ENCODE results near the gene GGTA1.
"Not testable (repeated sequence)": the region's sequence is repeated elsewhere in the genome, so short reads cannot be mapped to it uniquely, and the experiment has no call there.

GGTA1 gene

GRCh38 chr9:121499427-121500164, at the start of gene GGTA1:
Gene GGTA1 (minus strand): TSS chr9:121499844. CDS start chr9:121467922, 31,922 bp downstream.
- DNase-seq, result peak; percentile 68

DNA sequence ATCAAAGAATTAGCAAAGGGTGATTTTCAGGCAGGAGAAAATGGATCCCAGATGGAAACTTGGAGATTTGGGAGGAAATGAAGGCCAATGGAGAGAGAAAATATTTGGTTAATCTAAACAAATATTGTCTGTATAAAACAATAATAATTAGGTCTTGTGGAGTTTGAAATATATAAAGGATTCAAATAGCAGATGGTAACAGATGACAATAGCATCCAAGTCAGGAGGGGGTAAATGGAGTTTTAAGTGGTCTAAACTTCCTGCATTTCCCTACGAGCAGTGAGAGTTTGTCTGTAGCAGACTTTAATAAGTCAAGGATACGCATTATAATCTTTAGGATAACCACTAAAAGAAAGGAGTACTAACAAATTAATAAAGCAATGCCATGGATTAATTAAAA, 49.0 kb upstream of the GGTA1 start:
- no peak for DNase-seq

GRCh38 chr9:121545875-121546423, 46.3 kb upstream of the GGTA1 start:
- DNase-seq, result peak; percentile 94

- DNase-seq, result no peak
Observed at GRCh38 chr9:121545150-121545874, 45.7 kb upstream of the GGTA1 start.

- no peak for DNase-seq
Observed at GRCh38 chr9:121542025-121542424, 42.4 kb upstream of the GGTA1 start.

- DNase-seq, result peak; percentile 49
Observed at GRCh38 chr9:121541256-121541655, 41.6 kb upstream of the GGTA1 start.

GRCh38 chr9:121538221-121538620, 38.6 kb upstream of the GGTA1 start:
- peak; percentile 55 for DNase-seq

- no peak for DNase-seq
Observed at GRCh38 chr9:121537283-121537682, 37.6 kb upstream of the GGTA1 start.

GRCh38 chr9:121532881-121533280, 33.2 kb upstream of the GGTA1 start:
- DNase-seq, result no peak

DNA sequence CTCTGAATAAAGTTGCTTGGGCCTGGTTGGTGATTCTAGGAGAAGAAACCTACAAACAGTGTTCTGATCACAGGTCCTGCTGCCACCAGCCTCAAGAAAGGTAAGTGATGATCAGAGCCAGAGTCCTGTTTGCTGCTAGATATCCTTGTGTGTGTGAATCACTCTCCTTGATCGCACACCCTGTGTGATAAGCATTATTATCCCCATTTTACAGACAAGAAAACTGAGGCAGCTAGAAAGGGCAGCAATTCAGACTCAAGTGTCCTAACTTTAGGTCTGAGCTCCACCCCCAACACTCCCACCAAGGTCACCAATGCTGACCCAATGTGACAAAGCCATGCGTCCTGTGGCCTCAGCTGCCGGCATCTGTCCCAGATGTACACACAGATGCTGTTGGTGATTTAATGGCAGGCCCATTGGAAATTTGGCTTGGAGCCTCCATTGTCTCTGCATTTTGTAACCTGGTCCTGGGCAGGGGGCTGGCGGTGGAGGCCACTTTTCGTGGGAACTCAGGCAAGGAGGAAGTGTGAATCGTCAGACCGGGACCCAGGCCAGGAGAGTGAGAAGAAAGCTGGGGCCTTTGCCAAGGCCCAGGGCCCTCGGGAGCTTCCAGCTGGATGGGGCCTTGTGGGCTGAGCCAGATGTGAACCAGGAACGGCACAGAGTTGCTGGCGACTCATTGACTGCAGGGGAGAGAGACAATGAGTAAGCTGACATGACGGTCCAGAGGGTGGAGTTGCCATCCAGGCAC, 29.8 kb upstream of the GGTA1 start:
- no peak for DNase-seq

GRCh38 chr9:121528642-121529041, 29.0 kb upstream of the GGTA1 start:
- DNase-seq, result no peak

DNA sequence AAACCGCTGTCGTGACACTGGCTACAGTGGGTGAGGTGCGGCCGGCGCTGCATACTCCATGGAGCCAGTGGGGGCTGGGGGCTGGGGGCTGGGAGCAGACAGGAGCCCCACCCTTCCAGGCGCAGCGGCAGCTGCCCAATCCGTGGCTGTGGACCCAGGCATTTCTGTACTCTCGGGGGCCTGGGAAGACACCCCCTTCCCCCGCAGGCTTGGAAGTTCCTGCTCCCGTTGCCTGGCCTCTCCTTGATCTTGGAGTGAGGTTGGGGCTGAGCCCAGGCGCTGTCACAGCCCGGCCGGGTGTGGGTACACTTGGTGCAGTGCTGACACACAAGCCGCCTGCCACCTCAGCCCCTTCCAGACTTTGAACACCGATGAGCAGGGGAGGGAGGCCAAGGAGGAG, 27.7 kb upstream of the GGTA1 start:
- DNase-seq, result no peak

DNA sequence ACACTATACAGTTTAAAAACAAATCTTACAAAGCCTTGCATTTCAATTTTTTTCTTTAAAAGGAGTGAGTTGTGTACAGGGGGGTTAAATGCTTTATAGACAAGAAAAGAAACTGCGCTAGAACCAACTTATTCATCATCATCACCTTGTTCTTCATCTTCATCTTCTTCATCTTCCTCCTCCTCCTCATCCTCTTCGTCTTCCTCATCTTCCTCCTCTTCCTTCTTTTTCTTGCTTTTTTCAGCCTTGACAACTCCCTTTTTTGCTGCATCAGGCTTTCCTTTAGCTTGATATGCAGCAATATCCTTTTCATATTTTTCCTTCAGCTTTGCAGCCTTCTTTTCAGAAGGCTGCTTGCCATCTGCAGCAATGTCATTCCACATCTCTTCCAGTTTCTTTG, 20.0 kb upstream of the GGTA1 start:
- not testable (repeated sequence) for DNase-seq

- no peak for DNase-seq
Observed at GRCh38 chr9:121518634-121519033, 19.0 kb upstream of the GGTA1 start.

GRCh38 chr9:121513166-121513565, 13.5 kb upstream of the GGTA1 start:
- peak; percentile 14 for DNase-seq

DNA sequence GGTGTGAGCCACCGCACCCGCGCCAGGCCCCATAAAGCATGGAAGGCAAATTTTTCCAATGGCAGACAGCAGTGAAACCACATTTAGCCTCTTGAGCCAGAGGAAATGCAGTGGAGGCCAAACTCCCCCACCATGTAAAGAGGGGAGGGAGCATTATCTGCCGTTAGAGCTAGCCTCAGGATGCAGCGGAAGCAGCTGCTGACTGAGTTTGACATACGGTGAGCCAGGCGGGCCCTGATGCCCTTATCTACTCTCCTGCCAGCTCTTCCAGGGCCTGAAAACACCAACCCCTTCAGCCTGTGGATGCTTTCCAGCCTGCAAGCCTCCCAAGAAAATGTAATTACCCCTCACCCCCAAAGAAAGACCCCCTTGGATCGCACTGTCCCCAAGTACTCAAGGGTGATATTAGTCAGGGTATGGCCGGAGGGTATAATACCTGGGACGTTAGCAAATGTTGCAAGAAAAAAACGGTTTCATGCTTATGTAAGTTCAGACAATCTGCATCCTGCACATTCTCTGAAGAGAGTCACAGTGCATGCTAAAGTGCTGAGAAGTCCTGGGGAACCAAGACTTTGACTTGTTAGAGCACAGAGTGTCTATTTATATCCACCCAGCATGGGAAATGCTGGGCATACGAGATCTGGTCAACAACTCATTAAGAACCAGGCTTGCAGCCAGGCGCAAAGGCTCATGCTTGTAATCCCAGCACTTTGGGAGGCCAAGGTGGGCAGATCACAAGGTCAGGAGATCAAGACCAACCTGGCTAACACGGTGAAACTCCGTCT, 11.3 kb upstream of the GGTA1 start:
- DNase-seq, result peak; percentile 91

DNA sequence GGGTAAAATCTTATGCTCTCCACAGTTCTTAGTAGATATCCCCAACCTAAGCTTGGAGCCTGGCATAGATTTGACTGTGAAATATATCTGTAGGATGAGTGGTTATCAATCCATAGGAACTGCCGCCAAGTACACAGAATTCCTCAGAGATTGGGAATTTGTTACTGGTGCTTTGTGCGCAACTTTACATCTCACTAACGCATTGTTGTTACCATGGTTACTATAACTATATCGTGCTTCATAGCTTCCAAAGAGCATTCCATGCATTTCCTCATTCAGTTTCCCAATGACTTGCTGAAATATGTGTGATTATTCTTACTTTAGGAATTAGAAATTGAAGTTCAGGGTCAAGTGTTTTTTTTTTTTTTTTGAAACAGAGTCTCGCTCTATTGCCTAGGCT, 9.5 kb upstream of the GGTA1 start:
- no peak for DNase-seq

- no peak for DNase-seq
Observed at GRCh38 chr9:121508415-121508814, 8.8 kb upstream of the GGTA1 start.

- no peak for DNase-seq
Observed at GRCh38 chr9:121505903-121506735, 6.5 kb upstream of the GGTA1 start.

DNA sequence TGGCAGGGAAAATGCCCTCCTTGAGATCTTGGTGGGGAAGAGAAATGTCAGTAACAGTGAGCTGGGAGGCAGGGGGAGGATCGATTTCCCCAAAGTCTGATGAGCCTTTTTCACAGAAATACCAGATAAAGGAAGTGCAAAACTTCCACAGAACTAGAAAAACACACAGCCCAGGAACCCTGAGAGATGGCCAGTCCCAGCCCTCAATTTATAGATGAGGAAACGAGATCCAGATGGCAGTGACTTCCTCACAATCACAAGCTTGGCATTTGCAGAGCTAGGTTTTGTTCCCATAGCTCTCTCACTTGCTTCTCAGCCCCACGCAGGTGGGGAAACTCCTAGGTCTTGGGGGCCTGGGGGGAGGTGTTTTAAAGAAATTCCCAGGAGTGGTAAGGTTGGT, 3.8 kb upstream of the GGTA1 start:
- DNase-seq, result peak; percentile 25

- DNase-seq, result no peak
Observed at GRCh38 chr9:121500165-121500478, 478 bp upstream of the GGTA1 start.

GRCh38 chr9:121499177-121499426, 542 bp downstream of the GGTA1 start:
- no peak for DNase-seq

Measured in hematopoietic multipotent progenitor cell treated with erythropoietin and hydrocortisone succinate and interleukin-3 and kit ligand, for 6 days (in vitro differentiated cells).